Measurements from ENCODE around the gene GUSB. TPM values are rescaled to one million over a fixed set of nuclear protein-coding genes. Genes with fewer than 3 reads are reported as not detected.

Gene GUSB
- total and polyA plus RNA-seq, 10 of the 15 experiments (the other 5 are each of a cell fraction or from before 2014, with no cell fraction given) = 9.8 to 71.2 (median 45.4) TPM

GRCh38 chr7:65946904-65947303, 35.1 kb downstream of the GUSB start:
- no peaks in the 10 kb centered on the region for H3K4me1 ChIP-seq (ENCODE audit: control insufficient read depth, insufficient read depth, low read length)
- FAIRE-seq (no peak), ATAC-seq (no peak), DNase-seq (ENCODE audit: low read depth, low spot score) (no peak)
- H2AFZ ChIP-seq (ENCODE audit: control insufficient read depth, low read depth, low read length) = no peak overlapping the region
- ChIA-PET RAD21 (ENCODE audit: unreplicated experiment) (no interaction called here), CTCF (no interaction called here), POLR2A (no interaction called here), SMC1A (ENCODE audit: uncharacterized antibody, unreplicated experiment) (no interaction called here)
- H3K4me2 ChIP-seq (ENCODE audit: control insufficient read depth, insufficient read depth) = no peak overlapping the region
- H3K9me3 ChIP-seq (replicated peaks; ENCODE audit: control insufficient read depth, insufficient read depth, low read length) = no peaks in the 10 kb centered on the region
- 97% methylated on average over 4 of the region's 4 CpGs for WGBS (ENCODE audit: insufficient coverage, insufficient replicate concordance, low lambda C conversion rate, missing lambda C conversion rate)
- no peaks in the 10 kb centered on the region for H4K20me1 ChIP-seq (ENCODE audit: control insufficient read depth, insufficient read depth)
- no peak overlapping the region for H3K4me3 ChIP-seq
- intact Hi-C loops (cut with micrococcal nuclease; ENCODE audit: unreplicated experiment) (no loop called here), in situ Hi-C loops (cut with MboI) (no loop called here)
- H3K27ac ChIP-seq (ENCODE audit: control insufficient read depth, insufficient read depth) = no peak overlapping the region
- BruUV-seq (replicated peaks) = no TSS peak
- no peak overlapping the region for H3K9ac ChIP-seq (ENCODE audit: control insufficient read depth, insufficient read depth, low read length)
- no peaks in the 10 kb centered on the region for H3K27me3 ChIP-seq (replicated peaks in 1 of 2; ENCODE audit: control insufficient read depth in 2 of 2, insufficient read depth in 2 of 2, low read length in 1 of 2)
- no peaks in the 10 kb centered on the region for H3K36me3 ChIP-seq (ENCODE audit: control insufficient read depth in 2 of 2, insufficient read depth in 2 of 2, low read length in 1 of 2)
- H3K79me2 ChIP-seq (ENCODE audit: control insufficient read depth, insufficient read depth, low read length) = no peaks in the 10 kb centered on the region
- TF ChIP-seq NRF1 (conservative IDR thresholded peaks at IDR 0.05; ENCODE audit: low read depth, low read length) = no peak
- no peak for TF ChIP-seq ETV6 (conservative IDR thresholded peaks at IDR 0.05 in 1 of 2, IDR thresholded peaks at IDR 0.05 in 1 of 2; ENCODE audit: borderline replicate concordance in 1 of 2, low read depth in 1 of 2)
- TF ChIP-seq CHD2 (IDR thresholded peaks at IDR 0.05; ENCODE audit: borderline replicate concordance, low read depth, low read length) = no peak
- TF ChIP-seq ZNF384 (IDR thresholded peaks at IDR 0.05; ENCODE audit: borderline replicate concordance, low read depth, low read length) = no peak
- no peak for TF ChIP-seq PAX5 (IDR thresholded peaks at IDR 0.05; ENCODE audit: borderline replicate concordance, low read depth, low read length)
- no peak for TF ChIP-seq CUX1 (IDR thresholded peaks at IDR 0.05; ENCODE audit: insufficient replicate concordance, low read depth, low read length)
- no peak for TF ChIP-seq ZNF217 (IDR thresholded peaks at IDR 0.05)
- TF ChIP-seq SUZ12 (IDR thresholded peaks at IDR 0.05; ENCODE audit: unreplicated experiment) = no peak
- TF ChIP-seq ZBTB4 (CRISPR knock-in tag; IDR thresholded peaks at IDR 0.05) = no peak
- TF ChIP-seq, protein P1, sequence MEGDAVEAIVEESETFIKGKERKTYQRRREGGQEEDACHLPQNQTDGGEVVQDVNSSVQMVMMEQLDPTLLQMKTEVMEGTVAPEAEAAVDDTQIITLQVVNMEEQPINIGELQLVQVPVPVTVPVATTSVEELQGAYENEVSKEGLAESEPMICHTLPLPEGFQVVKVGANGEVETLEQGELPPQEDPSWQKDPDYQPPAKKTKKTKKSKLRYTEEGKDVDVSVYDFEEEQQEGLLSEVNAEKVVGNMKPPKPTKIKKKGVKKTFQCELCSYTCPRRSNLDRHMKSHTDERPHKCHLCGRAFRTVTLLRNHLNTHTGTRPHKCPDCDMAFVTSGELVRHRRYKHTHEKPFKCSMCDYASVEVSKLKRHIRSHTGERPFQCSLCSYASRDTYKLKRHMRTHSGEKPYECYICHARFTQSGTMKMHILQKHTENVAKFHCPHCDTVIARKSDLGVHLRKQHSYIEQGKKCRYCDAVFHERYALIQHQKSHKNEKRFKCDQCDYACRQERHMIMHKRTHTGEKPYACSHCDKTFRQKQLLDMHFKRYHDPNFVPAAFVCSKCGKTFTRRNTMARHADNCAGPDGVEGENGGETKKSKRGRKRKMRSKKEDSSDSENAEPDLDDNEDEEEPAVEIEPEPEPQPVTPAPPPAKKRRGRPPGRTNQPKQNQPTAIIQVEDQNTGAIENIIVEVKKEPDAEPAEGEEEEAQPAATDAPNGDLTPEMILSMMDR (IDR thresholded peaks at IDR 0.05 in 2 of 3, conservative IDR thresholded peaks at IDR 0.05 in 1 of 3; ENCODE audit: control insufficient read depth in 2 of 3, extremely low read depth in 1 of 3, insufficient read depth in 1 of 3, low read depth in 3 of 3, low read length in 3 of 3) = no peak
- TF ChIP-seq, protein P2, sequence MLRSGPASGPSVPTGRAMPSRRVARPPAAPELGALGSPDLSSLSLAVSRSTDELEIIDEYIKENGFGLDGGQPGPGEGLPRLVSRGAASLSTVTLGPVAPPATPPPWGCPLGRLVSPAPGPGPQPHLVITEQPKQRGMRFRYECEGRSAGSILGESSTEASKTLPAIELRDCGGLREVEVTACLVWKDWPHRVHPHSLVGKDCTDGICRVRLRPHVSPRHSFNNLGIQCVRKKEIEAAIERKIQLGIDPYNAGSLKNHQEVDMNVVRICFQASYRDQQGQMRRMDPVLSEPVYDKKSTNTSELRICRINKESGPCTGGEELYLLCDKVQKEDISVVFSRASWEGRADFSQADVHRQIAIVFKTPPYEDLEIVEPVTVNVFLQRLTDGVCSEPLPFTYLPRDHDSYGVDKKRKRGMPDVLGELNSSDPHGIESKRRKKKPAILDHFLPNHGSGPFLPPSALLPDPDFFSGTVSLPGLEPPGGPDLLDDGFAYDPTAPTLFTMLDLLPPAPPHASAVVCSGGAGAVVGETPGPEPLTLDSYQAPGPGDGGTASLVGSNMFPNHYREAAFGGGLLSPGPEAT (IDR thresholded peaks at IDR 0.05; ENCODE audit: low read depth) = no peak

Data from GM12878 (cell line).